GM12875 (cell line): ENCODE data around the gene YIF1B.

Source experiments
- H3K4me3 ChIP-seq: one replicate; pipeline ENCODE4 v1.5.1; 2011; ENCODE audit warnings: low read depth, low read length, control low read depth
- TF ChIP-seq, protein P1 (sequence below): IDR thresholded peaks from 2 replicates; pipeline ENCODE4 v1.5.1; 2011; ENCODE audit warnings: low read depth, mild to moderate bottlenecking, control low read depth, inconsistent platforms, low read length, moderate library complexity, borderline replicate concordance; ENCODE audit not compliant: insufficient read depth

Gene YIF1B

DNA sequence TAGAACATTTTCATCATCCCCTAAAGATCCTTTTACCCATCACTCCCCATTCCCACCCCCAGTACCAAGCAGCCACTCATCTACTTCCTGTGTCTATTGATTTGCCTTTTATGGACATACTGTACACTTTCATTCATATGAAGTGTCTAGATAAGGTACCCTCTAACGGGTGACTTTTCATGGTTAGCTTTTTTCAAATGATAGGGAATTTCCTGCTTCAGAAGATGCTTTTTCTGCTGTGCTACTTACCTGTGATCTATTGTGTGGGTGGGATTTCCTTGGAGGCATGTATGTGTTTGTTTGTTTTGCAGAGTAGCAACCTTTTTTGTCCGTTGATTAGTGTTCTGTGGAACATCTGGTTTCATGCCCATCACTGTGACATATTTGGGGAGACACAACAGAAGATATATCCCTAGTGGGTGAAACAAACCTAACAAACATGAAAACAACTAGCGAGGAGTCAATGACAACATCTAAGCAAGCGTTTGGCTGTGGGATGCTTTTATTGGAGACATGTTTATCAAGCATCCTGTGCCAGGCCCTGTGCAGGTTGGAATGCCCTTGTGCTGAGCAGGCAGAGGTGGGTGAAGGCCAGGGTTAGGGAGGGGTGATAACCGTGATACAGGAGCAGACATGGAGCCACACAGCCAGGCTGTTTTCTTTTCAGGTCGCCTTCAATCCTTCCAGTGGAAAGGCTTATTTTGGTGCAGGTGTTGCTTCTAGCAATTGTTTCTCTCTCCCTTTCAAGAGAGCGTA, 33.8 kb downstream of the YIF1B start:
- TF ChIP-seq, protein P1, sequence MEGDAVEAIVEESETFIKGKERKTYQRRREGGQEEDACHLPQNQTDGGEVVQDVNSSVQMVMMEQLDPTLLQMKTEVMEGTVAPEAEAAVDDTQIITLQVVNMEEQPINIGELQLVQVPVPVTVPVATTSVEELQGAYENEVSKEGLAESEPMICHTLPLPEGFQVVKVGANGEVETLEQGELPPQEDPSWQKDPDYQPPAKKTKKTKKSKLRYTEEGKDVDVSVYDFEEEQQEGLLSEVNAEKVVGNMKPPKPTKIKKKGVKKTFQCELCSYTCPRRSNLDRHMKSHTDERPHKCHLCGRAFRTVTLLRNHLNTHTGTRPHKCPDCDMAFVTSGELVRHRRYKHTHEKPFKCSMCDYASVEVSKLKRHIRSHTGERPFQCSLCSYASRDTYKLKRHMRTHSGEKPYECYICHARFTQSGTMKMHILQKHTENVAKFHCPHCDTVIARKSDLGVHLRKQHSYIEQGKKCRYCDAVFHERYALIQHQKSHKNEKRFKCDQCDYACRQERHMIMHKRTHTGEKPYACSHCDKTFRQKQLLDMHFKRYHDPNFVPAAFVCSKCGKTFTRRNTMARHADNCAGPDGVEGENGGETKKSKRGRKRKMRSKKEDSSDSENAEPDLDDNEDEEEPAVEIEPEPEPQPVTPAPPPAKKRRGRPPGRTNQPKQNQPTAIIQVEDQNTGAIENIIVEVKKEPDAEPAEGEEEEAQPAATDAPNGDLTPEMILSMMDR = no peak
- no peak overlapping the region for H3K4me3 ChIP-seq

DNA sequence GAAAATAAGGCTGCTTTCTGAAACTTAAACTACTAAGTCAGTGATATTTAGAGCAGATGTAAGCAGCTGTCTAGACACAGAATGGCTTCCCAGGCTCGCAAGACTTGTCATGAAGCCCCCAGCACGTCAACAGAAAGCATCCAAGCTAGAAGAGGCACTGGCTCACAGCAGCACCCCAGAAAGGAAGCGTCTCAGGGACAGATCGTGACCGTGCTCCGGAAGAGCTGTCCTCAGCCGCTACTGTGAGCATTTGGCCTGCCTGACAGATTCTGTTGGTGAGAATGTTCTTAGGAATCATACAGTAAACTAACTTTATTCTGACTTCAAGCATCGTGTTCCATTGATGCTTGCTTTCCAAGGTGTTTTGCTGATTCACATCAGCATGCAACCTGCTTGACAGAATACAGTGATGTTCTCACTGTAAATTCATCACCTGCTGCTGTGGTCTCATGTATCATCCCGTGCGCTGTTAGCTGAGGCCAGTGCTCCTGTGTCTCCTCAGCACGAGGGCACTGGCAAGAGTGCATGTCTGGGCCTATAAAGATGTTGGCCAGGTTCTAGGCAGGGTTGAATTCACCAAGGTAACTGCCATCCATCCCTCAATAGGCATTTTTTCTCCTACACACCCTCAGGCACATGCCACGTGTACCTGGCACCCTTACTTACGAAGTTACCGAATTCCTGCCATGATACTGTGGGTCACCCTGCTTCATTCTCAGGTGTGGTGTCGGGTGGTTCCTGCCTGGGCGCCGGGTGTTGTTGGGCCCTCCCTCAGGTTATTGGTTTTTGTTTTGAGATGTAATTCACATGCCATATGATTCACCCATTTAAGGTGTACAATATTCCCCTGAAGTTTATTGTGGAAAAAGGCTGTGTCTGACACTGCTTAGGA, 35.5 kb downstream of the YIF1B start:
- TF ChIP-seq, protein P1 = no peak
- no peak overlapping the region for H3K4me3 ChIP-seq

DNA sequence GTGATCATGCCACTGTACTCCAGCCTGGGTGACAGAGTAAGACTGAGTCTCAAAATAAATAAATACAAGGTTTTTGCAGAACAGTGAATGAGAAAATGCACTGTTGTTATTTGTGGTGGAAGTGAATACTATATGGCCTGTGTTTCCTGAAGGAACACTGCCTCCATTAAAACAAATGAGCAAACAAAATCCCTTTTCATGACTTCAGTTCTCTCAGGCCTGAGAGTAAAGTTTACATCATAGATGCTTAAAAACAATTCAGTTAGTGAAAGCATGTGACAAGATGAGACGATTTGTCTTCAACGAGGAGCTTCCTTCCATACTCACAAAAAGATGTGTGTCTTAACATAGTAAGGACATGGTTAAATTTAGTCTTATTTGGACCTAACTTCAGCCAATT, 37.0 kb downstream of the YIF1B start:
- H3K4me3 ChIP-seq = no peak overlapping the region
- TF ChIP-seq, protein P1 = no peak

DNA sequence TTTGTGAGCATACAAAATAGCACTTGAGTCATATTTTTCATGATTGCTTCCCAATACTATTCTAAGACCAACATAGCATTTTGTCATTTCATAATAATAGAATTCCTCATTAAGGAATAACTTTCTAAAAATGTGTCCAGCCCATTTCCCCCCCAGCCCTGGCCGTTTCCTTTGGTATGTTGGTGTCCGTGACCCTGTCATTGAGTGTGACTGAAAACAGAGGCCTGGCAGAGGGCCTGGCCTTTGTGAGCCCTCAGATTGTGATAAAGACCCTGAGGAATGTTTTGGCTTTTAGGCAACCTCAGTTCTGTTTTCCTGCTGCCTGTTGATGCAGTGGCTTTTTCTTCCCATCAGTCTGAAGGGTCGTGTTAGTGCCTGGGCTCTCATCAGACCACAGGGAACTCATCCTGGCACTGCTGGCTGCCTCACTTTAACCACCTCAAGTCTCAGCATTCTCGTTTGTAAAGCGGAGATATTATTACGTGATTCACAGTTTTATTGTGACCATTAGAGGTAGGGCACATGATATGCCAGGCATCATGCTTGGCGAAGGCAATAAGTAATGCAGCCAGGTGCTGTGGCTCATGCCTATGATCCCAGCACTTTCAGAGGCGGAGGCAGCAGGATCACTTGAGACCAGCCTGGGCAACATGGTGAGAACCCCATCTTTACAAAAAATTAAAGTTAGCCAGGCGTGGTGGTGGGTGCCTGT, 37.6 kb downstream of the YIF1B start:
- no peak overlapping the region for H3K4me3 ChIP-seq
- TF ChIP-seq, protein P1 = no peak

DNA sequence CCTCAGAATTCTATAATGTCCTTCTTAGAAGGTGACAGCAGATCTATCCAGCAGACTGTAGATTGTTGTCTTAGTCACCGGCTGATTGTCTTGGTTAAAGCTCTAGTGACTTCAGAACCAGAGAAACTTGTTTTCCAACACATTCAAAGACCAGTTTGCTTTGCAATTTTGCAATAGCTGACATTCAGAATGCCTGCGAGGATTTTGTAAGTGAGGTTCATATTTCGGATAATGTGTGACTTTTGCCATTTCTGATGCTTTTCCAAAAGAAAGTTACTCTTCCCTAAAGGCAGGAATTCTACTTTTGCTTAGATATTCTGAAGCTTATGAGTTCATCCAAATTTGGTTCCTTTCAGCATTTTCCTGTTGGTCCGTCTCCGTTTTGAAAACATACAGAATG, 38.2 kb downstream of the YIF1B start:
- H3K4me3 ChIP-seq = no peak overlapping the region
- TF ChIP-seq, protein P1 = no peak

DNA sequence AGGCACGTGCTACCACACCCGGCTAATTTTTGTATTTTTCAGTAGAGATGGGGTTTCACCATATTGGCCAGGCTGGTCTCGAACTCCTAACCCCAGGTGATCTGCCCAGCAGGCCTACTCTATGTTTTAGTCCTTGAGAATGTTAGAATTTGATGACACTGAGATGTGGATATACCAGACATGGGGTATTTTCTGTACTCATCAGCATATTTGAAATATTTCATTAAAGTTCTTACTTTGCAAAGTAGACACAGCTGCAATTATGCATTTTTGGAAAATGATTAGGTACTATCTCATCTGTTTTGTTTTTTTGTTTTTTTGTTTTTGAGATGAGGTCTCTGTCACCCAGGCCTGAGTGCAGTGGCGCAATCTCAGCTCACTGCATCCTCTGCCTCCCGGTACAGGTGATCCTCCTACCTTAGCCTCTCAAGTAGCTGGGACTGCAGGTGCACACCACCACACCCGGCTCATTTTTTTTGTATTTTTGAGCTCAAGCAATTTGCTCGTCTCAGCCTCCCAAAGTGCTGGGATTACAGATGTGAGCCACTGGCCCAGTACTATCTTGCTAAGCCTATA, 38.7 kb downstream of the YIF1B start:
- TF ChIP-seq, protein P1 = no peak
- no peak overlapping the region for H3K4me3 ChIP-seq
